DLD1 (cell line): Measurements from ENCODE around the gene TMEFF1.

Source experiments
- in situ Hi-C: cut with HindIII; loops from 2 replicates; pipeline ENCODE4 v1.10.0; 2017; ENCODE audit warnings: low sequenced_read_pairs

Gene TMEFF1

DNA sequence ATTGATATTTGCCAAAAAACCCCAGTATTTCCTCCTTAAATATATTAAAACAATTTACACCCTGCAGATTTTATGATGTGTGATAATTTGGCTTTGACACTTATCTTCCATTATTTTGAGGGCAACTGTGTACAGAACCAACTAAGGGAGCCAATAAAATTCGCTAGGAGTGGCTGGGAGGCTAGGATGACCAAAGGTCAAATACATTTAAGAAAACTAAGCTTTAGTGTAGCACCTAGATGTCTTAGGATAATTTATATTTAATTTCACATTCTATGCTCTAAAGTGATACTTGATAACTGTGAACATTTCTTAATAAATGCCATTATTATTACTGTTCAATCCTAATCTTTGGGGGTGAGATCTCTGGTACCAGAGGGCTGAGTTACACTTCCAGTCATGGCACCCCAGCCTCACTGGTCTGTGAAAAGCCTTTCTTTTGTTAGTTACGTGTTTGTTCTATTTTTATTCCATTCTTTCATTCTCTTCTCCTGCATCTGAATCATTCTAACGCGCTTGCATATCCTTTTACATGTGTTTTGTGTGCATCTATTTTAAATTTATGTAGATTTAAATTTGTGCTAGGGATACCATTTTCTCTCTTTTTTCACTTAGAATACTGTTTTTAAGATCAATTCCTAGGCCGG, 26.9 kb upstream of the TMEFF1 start:
- in situ Hi-C loops, result no loop called here

GRCh38 chr9:100447041-100447440, 25.9 kb upstream of the TMEFF1 start:
- in situ Hi-C loops, result no loop called here

- in situ Hi-C loops, result no loop called here
These were observed 24.7 kb upstream of the TMEFF1 start for GRCh38 chr9:100448266-100448665.

DNA sequence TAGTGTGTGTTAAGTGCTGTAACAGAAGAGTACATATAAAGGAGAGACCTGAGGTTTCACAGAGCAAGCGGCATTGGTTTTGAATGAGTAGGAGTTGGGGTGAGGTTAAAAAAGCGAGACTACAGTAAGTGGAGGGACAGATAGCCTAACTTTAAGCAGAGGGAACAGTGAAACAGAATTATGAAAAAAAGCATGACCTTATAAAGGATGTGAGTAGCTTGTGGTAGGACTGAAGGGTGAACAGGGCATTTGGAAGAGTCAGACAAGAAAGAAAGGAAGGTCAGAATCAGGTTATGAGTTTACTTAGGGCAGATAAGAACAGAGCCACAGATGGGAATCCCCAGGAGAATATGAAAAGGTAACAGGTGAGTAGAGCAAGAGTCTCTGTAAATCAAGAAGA, 23.5 kb upstream of the TMEFF1 start:
- in situ Hi-C loops, result no loop called here

DNA sequence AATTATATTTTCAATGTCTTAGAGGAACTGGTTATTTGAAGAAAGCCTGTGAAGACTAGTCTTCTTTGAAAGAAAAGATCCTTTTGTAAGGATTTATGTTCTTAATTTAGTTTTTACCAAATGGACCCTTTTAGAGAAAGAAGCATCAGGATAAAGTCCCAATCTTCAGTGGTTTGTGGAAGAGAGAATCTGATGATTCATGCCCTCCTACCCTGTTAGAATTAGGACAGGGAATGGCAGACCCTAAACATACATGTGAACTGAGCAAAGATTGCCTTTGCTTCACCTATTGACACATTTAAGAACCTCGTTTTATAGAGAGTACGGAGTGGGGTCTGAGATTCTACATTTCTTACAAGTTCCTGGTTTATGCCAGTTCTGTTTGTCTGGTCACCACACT, 20.1 kb upstream of the TMEFF1 start:
- in situ Hi-C loops, result no loop called here

DNA sequence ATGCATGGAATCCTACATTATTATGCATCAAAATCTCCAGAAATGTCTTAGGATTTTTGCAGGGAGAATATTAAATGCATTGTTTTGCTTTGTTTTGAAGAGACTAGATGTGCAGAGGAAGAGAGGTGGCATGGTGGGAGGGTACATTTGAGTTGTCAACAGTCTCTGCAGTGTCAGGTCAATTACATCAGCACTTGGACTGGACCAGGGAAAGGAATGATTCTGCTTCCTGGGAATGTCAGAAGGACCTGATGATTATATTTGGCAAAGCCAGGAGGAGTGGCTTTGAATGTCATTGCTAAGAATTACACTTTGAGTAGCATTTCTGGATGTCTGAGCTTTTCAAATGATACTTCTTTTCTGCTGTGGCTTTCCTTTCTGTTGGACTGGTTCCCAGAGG, 17.5 kb upstream of the TMEFF1 start:
- in situ Hi-C loops, result no loop called here

GRCh38 chr9:100457517-100457916, 15.4 kb upstream of the TMEFF1 start:
- in situ Hi-C loops, result no loop called here

DNA sequence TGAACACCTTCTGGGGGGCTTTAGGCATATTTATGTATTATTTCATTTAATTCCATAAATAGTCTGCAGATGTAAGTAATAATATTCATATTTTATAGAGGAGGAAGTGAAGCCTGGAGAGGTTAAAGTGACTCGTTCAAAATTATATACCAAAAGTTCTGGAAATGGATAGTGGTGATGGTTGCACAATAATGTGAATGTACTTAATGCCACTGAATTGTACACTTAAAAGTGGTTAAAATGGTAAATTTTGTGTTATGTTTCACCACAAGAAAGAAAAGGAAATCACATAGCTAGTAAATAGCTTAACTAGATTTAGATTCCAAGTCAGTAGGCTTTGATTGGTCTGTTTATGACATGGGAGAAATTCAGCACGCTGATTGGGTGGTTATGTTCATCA, 13.0 kb upstream of the TMEFF1 start:
- in situ Hi-C loops, result no loop called here

DNA sequence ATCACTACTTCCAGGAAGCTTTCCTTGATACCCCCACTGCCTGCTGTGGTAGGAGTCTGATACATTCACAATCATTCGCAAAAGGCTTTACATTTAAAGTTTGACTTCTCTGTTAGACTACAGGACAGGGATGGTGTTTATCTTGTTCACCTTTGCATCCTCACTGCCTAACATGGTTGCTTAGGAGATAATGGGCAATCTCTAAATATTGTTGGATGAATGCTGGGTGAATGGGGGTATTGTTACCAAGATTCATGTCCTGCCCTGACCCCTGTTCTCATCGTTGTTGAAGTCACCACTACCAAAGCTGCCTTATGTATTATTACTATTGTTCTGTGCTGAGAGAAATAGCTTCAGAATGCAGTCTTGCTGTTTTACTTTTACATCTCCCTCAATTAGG, 7.7 kb upstream of the TMEFF1 start:
- in situ Hi-C loops, result no loop called here

DNA sequence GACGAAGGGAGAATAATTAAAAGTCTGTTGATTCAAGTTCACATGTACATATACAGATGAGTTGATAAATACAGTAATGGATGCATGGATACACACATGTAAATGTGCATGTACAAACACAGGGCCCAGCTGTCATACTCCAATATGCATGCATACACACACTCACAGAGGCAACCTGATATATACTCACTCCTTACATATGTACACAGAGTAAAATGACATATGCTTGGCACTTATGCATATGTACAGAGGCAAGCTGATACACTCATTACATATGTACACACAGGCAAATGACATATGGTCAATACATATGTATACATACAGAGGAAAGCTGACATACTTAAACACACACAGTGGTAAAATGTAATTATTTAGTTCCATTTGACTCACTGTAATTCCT, 7.2 kb upstream of the TMEFF1 start:
- in situ Hi-C loops, result no loop called here

DNA sequence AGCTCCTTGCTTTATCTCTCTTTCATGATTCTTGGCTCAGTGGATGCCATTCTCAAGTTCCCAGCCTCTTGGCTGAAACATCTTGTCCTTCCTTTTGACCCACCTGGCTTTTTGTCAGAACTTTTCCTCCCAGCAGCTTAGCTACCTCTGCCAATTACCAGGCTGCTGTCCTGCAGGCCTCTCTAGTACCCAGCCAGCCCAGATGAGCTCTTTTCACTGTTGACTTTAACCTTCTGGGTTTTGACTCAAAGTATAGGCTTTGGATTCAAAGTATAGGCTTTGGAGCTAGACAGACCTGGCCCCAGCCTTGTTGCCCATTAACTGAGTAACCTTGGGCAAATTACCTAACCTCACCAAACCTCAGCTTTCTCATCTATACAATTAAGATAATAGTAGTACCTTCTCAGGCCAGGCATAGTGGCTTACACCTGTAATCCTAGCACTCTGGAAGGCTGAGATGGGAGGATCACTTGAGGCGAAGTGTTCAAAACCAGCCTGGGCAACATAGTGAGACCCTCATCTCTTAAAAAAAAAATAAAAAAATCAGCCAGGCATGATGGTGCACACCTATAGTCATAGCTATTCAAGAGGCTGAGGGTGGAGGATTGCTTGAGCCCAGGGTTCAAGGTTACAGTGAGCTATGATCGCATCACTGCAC, 6.6 kb upstream of the TMEFF1 start:
- in situ Hi-C loops, result no loop called here

GRCh38 chr9:100466829-100467221, 6.1 kb upstream of the TMEFF1 start:
- in situ Hi-C loops, result no loop called here

DNA sequence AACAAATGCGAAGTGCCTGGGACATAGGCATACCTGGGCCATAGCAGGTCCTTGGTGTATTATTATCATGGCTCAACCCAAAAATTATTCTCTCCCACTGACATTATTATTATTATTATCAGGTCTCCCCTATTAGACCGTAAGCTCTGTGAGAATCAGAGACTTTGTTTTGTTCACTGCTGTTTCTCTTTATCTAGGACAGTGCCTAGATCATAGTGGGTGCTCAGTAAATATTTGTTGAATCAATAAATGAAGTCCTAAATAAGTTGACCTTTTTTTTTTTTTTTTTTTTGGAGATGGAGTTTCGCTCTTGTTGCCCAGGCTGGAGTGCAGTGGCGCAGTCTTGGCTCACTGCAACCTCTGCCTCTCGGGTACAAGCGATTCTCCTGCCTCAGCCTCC, 4.9 kb upstream of the TMEFF1 start:
- in situ Hi-C loops, result no loop called here

DNA sequence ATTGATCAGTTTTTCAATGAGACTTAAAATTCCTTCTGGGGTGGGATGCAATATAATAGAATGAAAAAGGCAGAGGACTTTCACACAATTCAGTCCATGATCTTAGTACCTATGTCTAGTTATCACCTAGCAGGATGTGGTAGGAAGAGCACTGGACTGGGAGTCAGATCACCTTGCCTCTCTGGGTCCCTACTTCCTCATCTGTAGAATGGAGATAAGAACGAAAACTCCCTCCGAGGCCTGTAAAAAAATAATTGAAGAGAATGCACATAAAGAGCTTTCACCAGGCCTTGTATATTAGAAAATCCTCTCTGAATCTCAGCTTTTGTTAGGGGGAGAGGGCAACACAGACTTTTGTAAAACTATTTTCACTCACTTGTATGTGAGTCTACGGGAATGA, 681 bp upstream of the TMEFF1 start:
- in situ Hi-C loops, result no loop called here

GRCh38 chr9:100473276-100474081, 530 bp downstream of the TMEFF1 start:
- in situ Hi-C loops, result no loop called here

DNA sequence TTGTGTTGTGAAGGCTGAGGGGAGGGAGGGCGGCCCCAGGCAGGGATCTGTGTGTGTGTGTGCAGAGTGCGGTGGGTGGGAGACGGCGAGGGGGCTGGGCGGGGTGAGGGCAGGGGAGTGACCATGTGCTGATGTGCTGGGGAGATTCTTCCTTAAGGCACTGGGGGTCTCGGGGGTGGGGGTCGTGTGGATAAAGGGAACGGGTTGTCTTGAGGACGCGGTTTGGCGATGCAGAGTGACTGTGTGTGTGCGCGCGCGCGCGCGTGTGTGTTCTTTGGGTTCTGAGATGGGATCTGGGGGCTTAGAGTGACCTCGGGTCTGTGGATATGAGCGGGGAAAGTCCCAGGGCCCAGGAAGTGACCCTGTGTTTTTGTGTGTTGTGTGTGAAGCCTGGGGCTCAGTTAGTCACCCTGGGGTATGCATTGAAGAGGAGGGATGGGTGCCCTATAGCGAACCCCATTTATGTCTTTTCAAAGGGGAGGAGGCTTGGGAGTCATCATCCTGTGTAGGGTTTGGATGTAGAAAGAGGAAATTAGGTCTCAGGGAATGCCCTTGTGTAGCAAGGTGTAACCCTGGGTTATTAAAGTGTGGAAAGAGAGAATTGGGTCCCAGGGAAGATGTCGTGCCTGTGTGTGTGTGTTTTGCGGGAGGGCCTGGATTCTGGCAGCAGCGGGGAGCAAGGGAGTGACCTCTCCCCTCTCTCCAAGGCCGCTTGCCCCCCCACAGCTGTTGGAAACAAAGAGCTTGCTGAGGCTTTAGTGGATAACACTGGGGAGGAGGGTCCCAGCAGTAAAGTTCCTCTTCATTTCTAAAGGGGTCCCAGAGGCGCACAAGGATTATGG, 1.4 kb downstream of the TMEFF1 start:
- in situ Hi-C loops, result no loop called here

DNA sequence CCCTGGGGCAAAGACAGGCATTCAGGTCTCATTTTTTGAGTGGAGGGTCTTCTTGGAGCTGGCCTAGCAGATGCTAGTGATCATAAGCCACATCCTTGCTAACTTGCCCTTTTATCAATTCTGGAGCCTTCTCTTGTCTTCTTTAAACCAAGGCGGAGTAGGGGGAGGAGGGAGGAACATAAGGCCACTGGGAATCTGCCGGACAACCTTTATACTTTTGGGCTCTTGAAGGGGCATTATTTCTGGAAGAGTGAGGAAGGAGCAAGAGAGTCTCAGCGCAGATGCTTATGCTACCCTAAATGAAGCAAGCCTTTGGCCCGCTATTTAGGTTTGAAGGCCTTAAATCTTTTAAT, 2.0 kb downstream of the TMEFF1 start:
- in situ Hi-C loops, result no loop called here

DNA sequence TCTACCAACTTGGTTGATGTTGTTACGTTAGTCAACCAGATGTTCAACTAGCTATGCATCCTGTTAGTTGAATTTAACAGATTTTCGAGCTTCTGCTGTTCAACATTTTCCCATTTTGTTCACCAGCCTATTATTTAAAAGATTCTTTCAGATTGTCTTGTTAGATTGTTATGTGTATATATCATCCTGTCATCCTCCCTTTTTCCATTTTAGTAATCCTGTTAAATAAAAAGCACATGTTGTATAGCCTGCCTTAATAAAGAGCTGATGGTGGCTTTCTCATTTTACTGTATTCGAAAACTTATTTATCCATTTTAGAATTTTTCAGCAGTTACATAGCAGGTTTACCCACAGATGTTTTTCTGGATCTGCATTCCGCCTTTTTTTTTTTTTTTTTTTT, 4.3 kb downstream of the TMEFF1 start:
- in situ Hi-C loops, result no loop called here

DNA sequence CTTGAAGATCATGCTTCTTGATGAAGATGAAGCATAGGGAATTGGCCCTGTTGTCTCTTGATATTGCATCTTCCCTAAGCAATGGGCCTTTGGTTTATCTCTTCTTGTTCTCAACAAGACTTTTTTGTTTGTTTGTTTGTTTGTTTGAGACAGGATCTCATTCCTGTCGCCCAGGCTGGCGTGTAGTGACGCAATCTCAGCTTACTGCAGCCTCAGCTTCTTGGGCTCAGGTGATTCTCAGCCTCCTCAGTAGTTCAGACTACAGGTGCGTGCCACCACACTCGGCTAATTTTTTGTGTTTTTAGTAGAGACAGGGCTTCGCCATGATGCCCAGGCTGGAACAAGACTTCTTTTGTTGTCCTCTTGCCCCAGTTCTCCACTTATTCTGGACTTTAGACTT, 5.2 kb downstream of the TMEFF1 start:
- in situ Hi-C loops, result no loop called here

GRCh38 chr9:100479820-100480219, 6.9 kb downstream of the TMEFF1 start:
- in situ Hi-C loops, result no loop called here

GRCh38 chr9:100485196-100485595, 12.2 kb downstream of the TMEFF1 start:
- in situ Hi-C loops, result no loop called here
